Smooth muscle cell (in vitro differentiated cells): ENCODE data around the gene PRKCE. TPM values are rescaled to one million over a fixed set of nuclear protein-coding genes. Genes with fewer than 3 reads are reported as not detected.

Experiments used
- DNase-seq: peaks from one replicate; lab custom pipeline; 2025; ENCODE audit not compliant: unreplicated experiment; lab: John Stamatoyannopoulos, UW
- H2AFZ ChIP-seq: fragments of 200-600 bp; sonication (generic); 2 replicates; pipeline ENCODE4 v1.6.0; 2016; ENCODE audit warnings: antibody characterized with exemption, low read depth, mild to moderate bottlenecking
- H3F3A ChIP-seq: fragments of 200-600 bp; sonication (generic); 2 replicates; pipeline ENCODE4 v1.6.0; 2017; ENCODE audit warnings: antibody characterized with exemption, low read depth
- H3K27ac ChIP-seq: fragments of 200-600 bp; sonication (generic); 2 replicates; pipeline ENCODE4 v1.5.1; 2016; ENCODE audit warnings: low read depth, mild to moderate bottlenecking
- H3K27me3 ChIP-seq: fragments of 200-600 bp; sonication (generic); 2 replicates; pipeline ENCODE4 v1.6.1; 2016; ENCODE audit warnings: low read depth, mild to moderate bottlenecking
- H3K36me3 ChIP-seq: fragments of 200-600 bp; sonication (generic); 2 replicates; pipeline ENCODE4 v1.5.1; 2016; ENCODE audit warnings: low read depth
- H3K4me1 ChIP-seq: fragments of 200-600 bp; sonication (generic); 2 replicates; pipeline ENCODE4 v1.5.1; 2016; ENCODE audit warnings: low read depth
- H3K4me2 ChIP-seq: fragments of 200-600 bp; sonication (generic); 2 replicates; pipeline ENCODE4 v1.6.0; 2016; ENCODE audit warnings: mild to moderate bottlenecking
- H3K4me3 ChIP-seq: fragments of 200-600 bp; sonication (generic); 2 replicates; pipeline ENCODE4 v1.5.1; 2016; ENCODE audit warnings: mild to moderate bottlenecking
- H3K79me2 ChIP-seq: fragments of 200-600 bp; sonication (generic); 2 replicates; pipeline ENCODE4 v1.6.0; 2016; ENCODE audit warnings: low read depth, mild to moderate bottlenecking
- H3K9ac ChIP-seq: fragments of 200-600 bp; sonication (generic); 2 replicates; pipeline ENCODE4 v1.6.0; 2016; ENCODE audit warnings: low read depth
- H3K9me3 ChIP-seq: fragments of 200-600 bp; sonication (generic); replicated peaks from 2 replicates; pipeline ENCODE4 v1.5.1; 2016; ENCODE audit warnings: low read depth
- H4K20me1 ChIP-seq: fragments of 200-600 bp; sonication (generic); 2 replicates; pipeline ENCODE4 v1.6.0; 2016; ENCODE audit warnings: low read depth
- CTCF ChIP-seq: fragments of 200-600 bp; sonication (generic); IDR thresholded peaks from 2 replicates; pipeline ENCODE4 v1.5.1; 2017; ENCODE audit warnings: borderline replicate concordance, mild to moderate bottlenecking, antibody characterized with exemption; ENCODE audit not compliant: insufficient read depth, poor library complexity, severe bottlenecking
- WGBS: methylation state at CpG from one replicate; pipeline ENCODE4 v1.1.7; 2016; ENCODE audit warnings: low lambda C conversion rate; 5-methylcytosine and 5-hydroxymethylcytosine counted together
- polyA plus RNA-seq: library from polyadenylated mRNA; unstranded; fragments of >200 nt; fragmentation: Nextera tagmentation; extraction: Ambion mirVana; gene quantifications from 2 replicates; pipeline ENCODE4 v1.2.1, GENCODE V29; 2016
- total RNA-seq: library from RNA; depleted of rRNA; stranded (reverse); fragments of >200 nt; gene quantifications from 2 replicates; pipeline ENCODE4 v1.2.3, GENCODE V29; 2014

PRKCE gene
- total and polyA plus RNA-seq, 2 experiments from 2014 or later: 20.6 to 29.1 TPM

GRCh38 chr2:46153996-46154753 lies 502.7 kb downstream of the PRKCE start:
- Histone ChIP-seq H3K9ac (no peak overlapping the region), H3K36me3 (peaks cover 4% of the 10 kb centered on the region), H3K79me2 (no peaks in the 10 kb centered on the region), H3K4me3 (no peak overlapping the region), H3K27ac (no peak overlapping the region), H3K27me3 (no peaks in the 10 kb centered on the region), H3K4me2 (no peak overlapping the region), H4K20me1 (no peaks in the 10 kb centered on the region), H3K9me3 (no peaks in the 10 kb centered on the region), H3K4me1 (no peaks in the 10 kb centered on the region), H3F3A (no peaks in the 10 kb centered on the region), H2AFZ (no peak overlapping the region)
- 93% methylated on average over 16 of the region's 23 CpGs for WGBS
- no peak for DNase-seq
- no peak for TF ChIP-seq CTCF

- DNase-seq: no peak
- no peaks in the 10 kb centered on the region for H4K20me1 ChIP-seq
- no peaks in the 10 kb centered on the region for H3K9me3 ChIP-seq
- no peak overlapping the region for H2AFZ ChIP-seq
- H3F3A ChIP-seq: peaks cover under 1% of the 10 kb centered on the region
- no peaks in the 10 kb centered on the region for H3K79me2 ChIP-seq
- H3K36me3 ChIP-seq: peaks cover 4% of the 10 kb centered on the region
- H3K4me2 ChIP-seq: no peak overlapping the region
- H3K4me1 ChIP-seq: no peaks in the 10 kb centered on the region
- H3K9ac ChIP-seq: no peak overlapping the region
- no peak overlapping the region for H3K4me3 ChIP-seq
- WGBS: 89% methylated on average over 9 of the region's 9 CpGs
- no peaks in the 10 kb centered on the region for H3K27me3 ChIP-seq
- H3K27ac ChIP-seq: no peak overlapping the region
- TF ChIP-seq CTCF: no peak
Observed at GRCh38 chr2:46157072-46157965, 505.8 kb downstream of the PRKCE start.

GRCh38 chr2:46157966-46158310 lies 506.5 kb downstream of the PRKCE start:
- no peak overlapping the region for H3K9ac ChIP-seq
- H3K4me1 ChIP-seq: no peaks in the 10 kb centered on the region
- TF ChIP-seq CTCF: no peak
- H3K27ac ChIP-seq: no peak overlapping the region
- H3K9me3 ChIP-seq: no peaks in the 10 kb centered on the region
- peaks cover 4% of the 10 kb centered on the region for H3K36me3 ChIP-seq
- no peak overlapping the region for H3K4me2 ChIP-seq
- H3F3A ChIP-seq: peaks cover 5% of the 10 kb centered on the region
- H4K20me1 ChIP-seq: no peaks in the 10 kb centered on the region
- no peak for DNase-seq
- no peak overlapping the region for H3K4me3 ChIP-seq
- WGBS: 100% methylated on average over 1 of the region's 1 CpG
- no peaks in the 10 kb centered on the region for H3K27me3 ChIP-seq
- H3K79me2 ChIP-seq: no peaks in the 10 kb centered on the region
- no peak overlapping the region for H2AFZ ChIP-seq
